Duodenal mucosa (tissue), 2 donors: ENCODE measurements around the gene ZNF618.

Experiments
- H3K27ac ChIP-seq: one replicate; pipeline ENCODE4 v1.7.0; 2013; ENCODE audit warnings: low read depth, low read length
- H3K27me3 ChIP-seq, 2 donors: one replicate each; pipeline ENCODE4 v1.7.0; 2013; ENCODE audit warnings: low read length in 2 of 2, control low read depth in 1 of 2; ENCODE audit not compliant: insufficient read depth in 2 of 2, control insufficient read depth in 1 of 2
- H3K36me3 ChIP-seq, 2 donors: one replicate each; pipeline ENCODE4 v1.7.0; 2013; ENCODE audit warnings: low read length in 2 of 2, control low read depth in 1 of 2; ENCODE audit not compliant: insufficient read depth in 2 of 2, control insufficient read depth in 1 of 2
- H3K4me1 ChIP-seq, 2 donors: one replicate each; pipeline ENCODE4 v1.7.0; 2013; ENCODE audit warnings: low read length in 2 of 2, control low read depth in 1 of 2; ENCODE audit not compliant: insufficient read depth in 2 of 2, control insufficient read depth in 1 of 2
- H3K4me3 ChIP-seq, 2 donors: one replicate each; pipeline ENCODE4 v1.7.0; 2013; ENCODE audit warnings: low read length in 2 of 2, low read depth in 1 of 2
- H3K9ac ChIP-seq, 2 donors: one replicate each; pipeline ENCODE4 v1.7.0; 2013; ENCODE audit warnings: low read length in 2 of 2, low read depth in 1 of 2
- H3K9me3 ChIP-seq, 2 donors: one replicate each; pipeline ENCODE4 v1.7.0; 2013; ENCODE audit warnings: low read length in 2 of 2, control low read depth in 1 of 2; ENCODE audit not compliant: control insufficient read depth in 1 of 2

The ZNF618 gene

GRCh38 chr9:113941056-113941455, 64.9 kb downstream of the ZNF618 start:
- Histone ChIP-seq H3K4me1 (no peaks in the 10 kb centered on the region), H3K9me3 (no peaks in the 10 kb centered on the region), H3K4me3 (no peak overlapping the region), H3K27me3 (no peaks in the 10 kb centered on the region), H3K36me3 (no peaks in the 10 kb centered on the region), H3K9ac (no peak overlapping the region), H3K27ac (no peak overlapping the region)

- no peak overlapping the region for H3K27ac ChIP-seq
- H3K4me3 ChIP-seq: no peak overlapping the region
- no peaks in the 10 kb centered on the region for H3K9me3 ChIP-seq
- no peak overlapping the region for H3K9ac ChIP-seq
- no peaks in the 10 kb centered on the region for H3K36me3 ChIP-seq
- H3K4me1 ChIP-seq: no peaks in the 10 kb centered on the region
- no peaks in the 10 kb centered on the region for H3K27me3 ChIP-seq
Measured at GRCh38 chr9:113941526-113941925, 65.4 kb downstream of the ZNF618 start.

- Histone ChIP-seq H3K27ac (no peak overlapping the region), H3K9me3 (no peaks in the 10 kb centered on the region), H3K36me3 (no peaks in the 10 kb centered on the region), H3K4me3 (no peak overlapping the region), H3K9ac (no peak overlapping the region), H3K27me3 (no peaks in the 10 kb centered on the region), H3K4me1 (no peaks in the 10 kb centered on the region)
Measured at GRCh38 chr9:113943112-113944009, 67.3 kb downstream of the ZNF618 start.

DNA sequence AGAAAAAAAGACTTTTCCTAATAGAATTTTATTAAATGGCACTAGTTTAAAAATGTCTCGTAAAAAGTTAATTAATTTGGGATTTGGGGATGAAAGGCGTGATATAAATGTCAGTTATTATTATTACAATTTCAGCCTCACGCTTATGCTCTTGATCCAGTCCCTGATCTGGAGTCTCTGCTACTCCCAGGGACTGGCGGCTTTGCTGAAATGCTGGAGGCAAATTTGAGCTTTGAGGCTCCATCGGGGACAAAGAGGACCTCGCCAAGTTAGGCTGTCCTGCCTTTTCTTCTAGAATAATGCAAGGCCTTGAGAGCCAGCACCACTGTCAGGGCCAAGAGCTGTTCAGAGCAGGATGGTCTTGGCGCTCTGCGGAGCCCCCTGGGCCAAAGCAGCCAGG, 69.7 kb downstream of the ZNF618 start:
- no peak overlapping the region for H3K27ac ChIP-seq
- no peak overlapping the region for H3K4me3 ChIP-seq
- H3K36me3 ChIP-seq: no peaks in the 10 kb centered on the region

GRCh38 chr9:113946496-113947115, 70.5 kb downstream of the ZNF618 start:
- no peak overlapping the region for H3K4me3 ChIP-seq
- H3K27me3 ChIP-seq: no peaks in the 10 kb centered on the region
- H3K27ac ChIP-seq: no peak overlapping the region
- no peak overlapping the region for H3K9ac ChIP-seq
- no peaks in the 10 kb centered on the region for H3K4me1 ChIP-seq
- no peaks in the 10 kb centered on the region for H3K36me3 ChIP-seq
- no peaks in the 10 kb centered on the region for H3K9me3 ChIP-seq

More for the DNA sequence above, 69.7 kb downstream of the ZNF618 start:
- Histone ChIP-seq H3K27me3 (no peaks in the 10 kb centered on the region), H3K4me1 (no peaks in the 10 kb centered on the region), H3K9me3 (no peaks in the 10 kb centered on the region), H3K9ac (no peak overlapping the region)

GRCh38 chr9:113947941-113948340, 71.8 kb downstream of the ZNF618 start:
- H3K9ac ChIP-seq: no peak overlapping the region
- no peaks in the 10 kb centered on the region for H3K4me1 ChIP-seq
- H3K27ac ChIP-seq: no peak overlapping the region
- H3K36me3 ChIP-seq: no peaks in the 10 kb centered on the region
- H3K9me3 ChIP-seq: no peaks in the 10 kb centered on the region
- H3K27me3 ChIP-seq: no peaks in the 10 kb centered on the region
- no peak overlapping the region for H3K4me3 ChIP-seq

- no peaks in the 10 kb centered on the region for H3K27me3 ChIP-seq
- H3K9ac ChIP-seq: no peak overlapping the region
- no peak overlapping the region for H3K4me3 ChIP-seq
- no peak overlapping the region for H3K27ac ChIP-seq
- H3K4me1 ChIP-seq: no peaks in the 10 kb centered on the region
- no peaks in the 10 kb centered on the region for H3K9me3 ChIP-seq
- no peaks in the 10 kb centered on the region for H3K36me3 ChIP-seq
Measured at GRCh38 chr9:113948891-113949570, 72.9 kb downstream of the ZNF618 start.

GRCh38 chr9:113949571-113950078, 73.5 kb downstream of the ZNF618 start:
- H3K4me1 ChIP-seq: no peaks in the 10 kb centered on the region
- H3K9ac ChIP-seq: no peak overlapping the region
- no peaks in the 10 kb centered on the region for H3K36me3 ChIP-seq
- H3K4me3 ChIP-seq: no peak overlapping the region
- no peaks in the 10 kb centered on the region for H3K27me3 ChIP-seq
- no peaks in the 10 kb centered on the region for H3K9me3 ChIP-seq
- H3K27ac ChIP-seq: no peak overlapping the region

DNA sequence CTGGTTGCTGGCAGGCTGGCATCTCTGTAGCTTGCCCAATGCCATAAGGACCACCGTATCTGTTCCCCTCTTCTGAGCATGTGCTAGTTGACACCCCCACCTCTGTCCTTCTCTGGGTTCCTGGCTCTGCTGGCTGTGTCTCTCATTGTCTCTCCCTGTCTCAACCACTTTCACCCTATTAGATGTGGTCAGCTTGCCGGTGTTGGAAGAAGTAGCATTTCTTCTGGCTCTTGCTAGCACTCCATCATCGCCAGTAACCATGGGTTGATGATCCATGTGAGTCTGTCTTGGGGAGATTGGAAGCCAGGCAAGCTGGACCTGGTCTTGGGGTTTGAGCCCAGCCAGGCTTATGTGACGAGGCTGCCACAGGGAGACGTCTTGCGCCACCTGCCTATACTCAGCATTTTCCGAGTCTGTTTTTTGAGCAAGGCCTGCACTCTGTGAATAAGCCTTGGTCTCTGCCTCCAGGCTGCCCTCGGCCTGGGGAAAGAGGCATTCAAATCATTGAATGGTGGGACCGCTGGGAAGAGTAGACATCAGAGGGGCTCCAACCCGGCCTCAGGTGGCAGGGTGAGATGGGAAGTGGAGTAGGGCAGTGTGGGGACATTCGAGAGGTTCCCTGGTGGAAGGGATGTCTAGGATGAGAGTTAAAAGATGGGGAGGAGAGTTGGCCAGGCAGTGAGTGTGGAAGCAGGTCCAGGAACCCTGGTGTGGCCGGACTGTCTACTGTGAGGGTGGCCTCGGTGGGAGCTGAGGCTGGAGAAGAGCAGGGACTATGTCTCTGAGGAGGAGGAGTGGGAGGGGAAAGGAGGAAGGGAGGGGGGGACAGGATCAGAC, 74.3 kb downstream of the ZNF618 start:
- Histone ChIP-seq H3K27me3 (no peaks in the 10 kb centered on the region), H3K9me3 (no peaks in the 10 kb centered on the region), H3K9ac (no peak overlapping the region), H3K27ac (no peak overlapping the region), H3K4me3 (no peak overlapping the region), H3K4me1 (no peaks in the 10 kb centered on the region), H3K36me3 (no peaks in the 10 kb centered on the region)
